Neural cell (in vitro differentiated cells): ENCODE measurements around the gene CPS1. TPM values are rescaled to one million over a fixed set of nuclear protein-coding genes. Genes with fewer than 3 reads are reported as not detected.

Source experiments
- H2AFZ ChIP-seq: fragments of 200-600, 300-800 bp; sonication (generic), shearing (Covaris generic); 2 replicates; pipeline ENCODE4 v1.6.0; 2014; ENCODE audit warnings: low read depth, mild to moderate bottlenecking, antibody characterized with exemption, low read length, moderate library complexity
- H3F3A ChIP-seq: fragments of 200-600 bp; shearing (Covaris generic); 2 replicates; pipeline ENCODE4 v1.6.1; 2016; ENCODE audit warnings: mild to moderate bottlenecking, moderate library complexity, mixed read lengths, antibody characterized with exemption, low read length; ENCODE audit not compliant: insufficient read depth, poor library complexity, severe bottlenecking
- H3K27ac ChIP-seq: fragments of 200-600, 300-800 bp; sonication (generic), shearing (Covaris generic); 2 replicates; pipeline ENCODE4 v1.5.1; 2014; ENCODE audit warnings: mild to moderate bottlenecking, low read length, moderate library complexity
- H3K27me3 ChIP-seq: fragments of 300-800, 200-600 bp; sonication (generic), shearing (Covaris generic); 2 replicates; pipeline ENCODE4 v1.6.0; 2014; ENCODE audit warnings: mild to moderate bottlenecking, low read depth, low read length, moderate library complexity; ENCODE audit not compliant: insufficient read depth
- H3K36me3 ChIP-seq: fragments of 300-800, 200-600 bp; sonication (generic), shearing (Covaris generic); 2 replicates; pipeline ENCODE4 v1.5.1; 2014; ENCODE audit warnings: mild to moderate bottlenecking, antibody characterized with exemption, low read length, moderate library complexity; ENCODE audit not compliant: insufficient read depth
- H3K4me2 ChIP-seq: fragments of 300-800, 200-600 bp; sonication (generic), shearing (Covaris generic); 2 replicates; pipeline ENCODE4 v1.6.0; 2014; ENCODE audit warnings: mild to moderate bottlenecking, low read length
- H3K4me3 ChIP-seq: fragments of 300-800, 200-600 bp; sonication (generic), shearing (Covaris generic); 2 replicates; pipeline ENCODE4 v1.5.1; 2014; ENCODE audit warnings: mild to moderate bottlenecking, low read length, moderate library complexity
- H3K79me2 ChIP-seq: fragments of 200-600 bp; shearing (Covaris generic); replicated peaks from 2 replicates; pipeline ENCODE4 v1.6.0; 2014; ENCODE audit warnings: mild to moderate bottlenecking, low read length, moderate library complexity; ENCODE audit not compliant: insufficient read depth
- H3K9ac ChIP-seq: fragments of 300-800, 200-600 bp; sonication (generic), shearing (Covaris generic); 2 replicates; pipeline ENCODE4 v1.6.1; 2016; ENCODE audit warnings: mild to moderate bottlenecking, low read length, mixed read lengths
- H3K9me2 ChIP-seq: fragments of 200-600 bp; shearing (Covaris generic); 2 replicates; pipeline ENCODE4 v1.6.1; 2016; ENCODE audit warnings: mild to moderate bottlenecking, low read length, mixed read lengths; ENCODE audit not compliant: insufficient read depth
- H3K9me3 ChIP-seq: fragments of 200-600, 300-800 bp; sonication (generic), shearing (Covaris generic); 2 replicates; pipeline ENCODE4 v1.6.1; 2016; ENCODE audit warnings: mild to moderate bottlenecking, mixed run types, low read length, moderate library complexity, mixed read lengths
- H4K20me1 ChIP-seq: fragments of 200-600 bp; shearing (Covaris generic); 2 replicates; pipeline ENCODE4 v1.6.1; 2016; ENCODE audit warnings: mild to moderate bottlenecking, mixed run types; ENCODE audit not compliant: insufficient read depth
- CTCF ChIP-seq: fragments of 450-650 bp; IDR thresholded peaks from 2 replicates; pipeline ENCODE4 v1.5.1; 2014; ENCODE audit warnings: antibody characterized with exemption, mild to moderate bottlenecking, moderate library complexity; ENCODE audit not compliant: poor library complexity, severe bottlenecking
- EP300 ChIP-seq: fragments of 450-650 bp; conservative IDR thresholded peaks from 2 replicates; pipeline ENCODE4 v1.6.1; 2014; ENCODE audit warnings: antibody characterized with exemption, mild to moderate bottlenecking, moderate library complexity; ENCODE audit not compliant: poor library complexity, severe bottlenecking
- EZH2 ChIP-seq: fragments of 200-600, 300-800 bp; shearing (Covaris generic), sonication (generic); IDR thresholded peaks from 2 replicates; pipeline ENCODE4 v1.6.1; 2014; ENCODE audit warnings: antibody characterized with exemption, low read length, borderline replicate concordance, mild to moderate bottlenecking; ENCODE audit not compliant: insufficient read depth, poor library complexity, severe bottlenecking
- POLR2AphosphoS5 ChIP-seq: IDR thresholded peaks from 2 replicates; pipeline ENCODE4 v1.6.1; 2012
- RAD21 ChIP-seq: fragments of 450-650 bp; conservative IDR thresholded peaks from 2 replicates; pipeline ENCODE4 v1.6.1; 2014; ENCODE audit warnings: antibody characterized with exemption, mild to moderate bottlenecking, moderate library complexity
- REST ChIP-seq: IDR thresholded peaks from 2 replicates; pipeline ENCODE4 v1.6.1; 2012; ENCODE audit warnings: borderline replicate concordance
- SMC3 ChIP-seq: fragments of 450-650 bp; conservative IDR thresholded peaks from 2 replicates; pipeline ENCODE4 v1.6.1; 2014; ENCODE audit warnings: antibody characterized with exemption, mild to moderate bottlenecking, moderate library complexity; ENCODE audit not compliant: poor library complexity
- TAF1 ChIP-seq: IDR thresholded peaks from 2 replicates; pipeline ENCODE4 v1.6.1; 2012; ENCODE audit warnings: low read depth
- polyA plus RNA-seq: library from polyadenylated mRNA; depleted of rRNA; stranded (reverse); fragments of >200 nt; gene quantifications from 2 replicates; pipeline ENCODE4 v1.2.3, GENCODE V29; 2014

Gene CPS1
- polyA plus RNA-seq, 1 donor from 2014 or later, result 0.25 TPM

GRCh38 chr2:210617318-210617717 lies 60.9 kb downstream of the CPS1 start:
- H3K9me2 ChIP-seq, result no peaks in the 10 kb centered on the region
- no peaks in the 10 kb centered on the region for H3K36me3 ChIP-seq
- H3K9me3 ChIP-seq, result no peaks in the 10 kb centered on the region
- no peak overlapping the region for H3K4me2 ChIP-seq
- H3K4me3 ChIP-seq, result no peak overlapping the region
- no peak overlapping the region for H2AFZ ChIP-seq
- no peaks in the 10 kb centered on the region for H4K20me1 ChIP-seq
- no peak overlapping the region for H3K9ac ChIP-seq
- no peaks in the 10 kb centered on the region for H3K79me2 ChIP-seq
- H3F3A ChIP-seq, result no peaks in the 10 kb centered on the region
- no peak overlapping the region for H3K27ac ChIP-seq
- H3K27me3 ChIP-seq, result no peaks in the 10 kb centered on the region
- no peak for TF ChIP-seq POLR2AphosphoS5

GRCh38 chr2:210617732-210618330 lies 61.4 kb downstream of the CPS1 start:
- Histone ChIP-seq H3K4me2 (no peak overlapping the region), H3K36me3 (no peaks in the 10 kb centered on the region), H3K27ac (no peak overlapping the region), H3K4me3 (no peak overlapping the region), H3K9me3 (no peaks in the 10 kb centered on the region), H3K9me2 (no peaks in the 10 kb centered on the region), H3K79me2 (no peaks in the 10 kb centered on the region), H3F3A (no peaks in the 10 kb centered on the region), H2AFZ (no peak overlapping the region), H4K20me1 (no peaks in the 10 kb centered on the region), H3K27me3 (no peaks in the 10 kb centered on the region), H3K9ac (no peak overlapping the region)
- no peak for TF ChIP-seq EZH2
- TF ChIP-seq RAD21, result peak; percentile 93
- no peak for TF ChIP-seq REST
- TF ChIP-seq SMC3, result peak; percentile 89
- no peak for TF ChIP-seq EP300
- TF ChIP-seq CTCF, result peak; percentile 88

- TF ChIP-seq EP300 (no peak), TAF1 (no peak), SMC3 (no peak)
- no peaks in the 10 kb centered on the region for H3K9me3 ChIP-seq
- H3K4me3 ChIP-seq, result no peak overlapping the region
- no peaks in the 10 kb centered on the region for H3K9me2 ChIP-seq
- no peaks in the 10 kb centered on the region for H3K79me2 ChIP-seq
- no peaks in the 10 kb centered on the region for H3F3A ChIP-seq
- H2AFZ ChIP-seq, result no peak overlapping the region
- no peak overlapping the region for H3K4me2 ChIP-seq
- no peaks in the 10 kb centered on the region for H3K27me3 ChIP-seq
- H4K20me1 ChIP-seq, result no peaks in the 10 kb centered on the region
- H3K9ac ChIP-seq, result no peak overlapping the region
- no peaks in the 10 kb centered on the region for H3K36me3 ChIP-seq
- no peak overlapping the region for H3K27ac ChIP-seq
Measured at GRCh38 chr2:210620456-210620855, 64.1 kb downstream of the CPS1 start.
